GM12878 (cell line): ENCODE data around the gene FN1. TPM values are rescaled to one million over a fixed set of nuclear protein-coding genes. Genes with fewer than 3 reads are reported as not detected.
A peak's percentile ranks its signal among the peaks of the same experiment; 100 is the strongest.

Source experiments
- ATAC-seq: fragments of 200-7000 bp; cut with Tn5 transposase; 3 replicates; pipeline ENCODE4 v1.9.1; 2020; ENCODE audit warnings: mild to moderate bottlenecking, moderate library complexity
- BruUV-seq: library from RNA; stranded (reverse); fragments of 400-500 nt; replicated peaks from 2 replicates; lab custom pipeline; 2021; lab: Mats Ljungman, UMichigan
- CTCF ChIA-PET: fragments of 300-600 bp; sonication (Branson Sonifier 250); formaldehyde crosslinking; extraction: SDS; loops from one replicate; lab custom pipeline; 2021; ENCODE audit warnings: inconsistent platforms; lab: Yijun Ruan, JAX
- POLR2A ChIA-PET: fragments of 350-600 bp; formaldehyde crosslinking; extraction: SDS; loops from one replicate; lab custom pipeline; 2021; ENCODE audit warnings: inconsistent platforms; lab: Charles Lee
- RAD21 ChIA-PET: fragments of 300-600 bp; sonication (Branson Sonifier 250); formaldehyde crosslinking; loops from one replicate; lab custom pipeline; 2023; ENCODE audit warnings: antibody characterized with exemption; ENCODE audit not compliant: unreplicated experiment; lab: Charles Lee
- SMC1A ChIA-PET: fragments of 300-600 bp; sonication (Branson Sonifier 250); formaldehyde crosslinking; loops from one replicate; lab custom pipeline; 2023; ENCODE audit not compliant: unreplicated experiment, uncharacterized antibody; lab: Charles Lee
- DNase-seq: peaks from one replicate; pipeline ENCODE4 v3.0.0-alpha.2; 2011; ENCODE audit warnings: low read depth, low spot score
- FAIRE-seq: peaks from 3 replicates; lab custom pipeline; 2011; peaks lifted over from hg19 to GRCh38; lab: Jason Lieb, UNC
- H2AFZ ChIP-seq: 2 replicates; pipeline ENCODE4 v1.6.0; 2011; ENCODE audit warnings: low read depth, low read length, control low read depth; ENCODE audit not compliant: control insufficient read depth
- H3K27ac ChIP-seq: 2 replicates; pipeline ENCODE4 v1.5.1; 2011; ENCODE audit warnings: control low read depth; ENCODE audit not compliant: control insufficient read depth, insufficient read depth
- H3K27me3 ChIP-seq, 2 experiments: replicated peaks in 1 of 2; 2 replicates each; pipeline versions ENCODE4 v1.6.0 to v1.6.1; 2011; ENCODE audit warnings: low read length in 1 of 2; ENCODE audit not compliant: control insufficient read depth in 2 of 2, insufficient read depth in 2 of 2
- H3K36me3 ChIP-seq, 2 experiments: 2 replicates each; pipeline ENCODE4 v1.5.1; 2011; ENCODE audit warnings: low read length in 1 of 2; ENCODE audit not compliant: control insufficient read depth in 2 of 2, insufficient read depth in 2 of 2
- H3K4me1 ChIP-seq: 2 replicates; pipeline ENCODE4 v1.6.1; 2011; ENCODE audit warnings: mild to moderate bottlenecking, low read length, moderate library complexity, mixed read lengths; ENCODE audit not compliant: control insufficient read depth, insufficient read depth
- H3K4me2 ChIP-seq: 2 replicates; pipeline ENCODE4 v1.6.0; 2011; ENCODE audit warnings: control low read depth; ENCODE audit not compliant: control insufficient read depth, insufficient read depth
- H3K4me3 ChIP-seq: fragments of 200-600 bp; sonication (generic); 2 replicates; pipeline ENCODE4 v1.5.1; 2016
- H3K79me2 ChIP-seq: 2 replicates; pipeline ENCODE4 v1.6.0; 2011; ENCODE audit warnings: low read length; ENCODE audit not compliant: control insufficient read depth, insufficient read depth
- H3K9ac ChIP-seq: 2 replicates; pipeline ENCODE4 v1.8.0; 2011; ENCODE audit warnings: low read length, control low read depth, mixed read lengths; ENCODE audit not compliant: control insufficient read depth, insufficient read depth
- H3K9me3 ChIP-seq: replicated peaks from 3 replicates; pipeline ENCODE4 v1.5.1; 2011; ENCODE audit warnings: mild to moderate bottlenecking, low read length; ENCODE audit not compliant: control insufficient read depth, insufficient read depth
- H4K20me1 ChIP-seq: 2 replicates; pipeline ENCODE4 v1.6.0; 2011; ENCODE audit not compliant: control insufficient read depth, insufficient read depth
- BCLAF1 ChIP-seq: fragments of 450-650 bp; IDR thresholded peaks from 2 replicates; pipeline ENCODE4 v1.6.1; 2017; ENCODE audit warnings: antibody characterized with exemption, mild to moderate bottlenecking, moderate library complexity
- ETV6 ChIP-seq, 2 experiments: fragments of 450-650 bp in 1 of 2; IDR thresholded peaks in 1 of 2; conservative IDR thresholded peaks in 1 of 2; 2 replicates each; pipeline ENCODE4 v1.6.1; 2014; ENCODE audit warnings: antibody characterized with exemption in 1 of 2, borderline replicate concordance in 1 of 2, low read depth in 1 of 2, mild to moderate bottlenecking in 1 of 2, moderate library complexity in 1 of 2
- HDAC2 ChIP-seq: fragments of 200-600 bp; sonication (generic); IDR thresholded peaks from 2 replicates; pipeline ENCODE4 v1.6.1; 2017
- IKZF2 ChIP-seq, 2 experiments: fragments of 450-650 bp; IDR thresholded peaks; 2 replicates each; pipeline ENCODE4 v1.6.1; 2017; ENCODE audit warnings: mild to moderate bottlenecking in 2 of 2, moderate library complexity in 2 of 2
- MTA2 ChIP-seq: fragments of 450-650 bp; IDR thresholded peaks from 2 replicates; pipeline ENCODE4 v1.6.1; 2016; ENCODE audit warnings: low read depth, mild to moderate bottlenecking, moderate library complexity
- NBN ChIP-seq: fragments of 450-650 bp; IDR thresholded peaks from 2 replicates; pipeline ENCODE4 v1.6.1; 2016
- POLR2AphosphoS5 ChIP-seq: IDR thresholded peaks from 2 replicates; pipeline ENCODE4 v1.6.1; 2011; ENCODE audit warnings: mild to moderate bottlenecking, low read length, inconsistent platforms
- PRDM15 ChIP-seq: fragments of 450-650 bp; formaldehyde crosslinking; IDR thresholded peaks from 2 replicates; pipeline ENCODE4 v1.4.0; 2020; ENCODE audit warnings: mild to moderate bottlenecking, moderate library complexity
- SMC3 ChIP-seq: IDR thresholded peaks from 2 replicates; pipeline ENCODE4 v1.6.1; 2011; ENCODE audit warnings: low read length, improper control_type of control experiment, borderline replicate concordance
- TARDBP ChIP-seq: IDR thresholded peaks from 2 replicates; pipeline ENCODE4 v1.6.1; 2016; ENCODE audit warnings: borderline replicate concordance
- TBL1XR1 ChIP-seq: IDR thresholded peaks from 2 replicates; pipeline ENCODE4 v1.6.1; 2012; ENCODE audit warnings: low read depth, low read length, improper control_type of control experiment
- TCF7 ChIP-seq: IDR thresholded peaks from 2 replicates; pipeline ENCODE4 v1.6.1; 2014; ENCODE audit warnings: antibody characterized with exemption, borderline replicate concordance
- ZNF384 ChIP-seq: IDR thresholded peaks from 2 replicates; pipeline ENCODE4 v1.6.1; 2012; ENCODE audit warnings: low read depth, mild to moderate bottlenecking, low read length, improper control_type of control experiment, borderline replicate concordance
- ZNF622 ChIP-seq: fragments of 450-650 bp; IDR thresholded peaks from 2 replicates; pipeline ENCODE4 v1.6.1; 2017; ENCODE audit warnings: mild to moderate bottlenecking, inconsistent platforms
- WGBS: methylation state at CpG from one replicate; pipeline ENCODE4 v1.1.6; 2016; ENCODE audit warnings: low lambda C conversion rate; ENCODE audit not compliant: insufficient replicate concordance, insufficient coverage; ENCODE audit errors: missing lambda C conversion rate; 5-methylcytosine and 5-hydroxymethylcytosine counted together
- in situ Hi-C: fragments of 300-500 bp; cut with MboI; formaldehyde crosslinking; loops from 9 replicates; pipeline ENCODE4 v1.14.3; 2018; ENCODE audit warnings: mixed read lengths
- intact Hi-C: fragments of 100-400 bp; cut with micrococcal nuclease; formaldehyde crosslinking; loops from one replicate; pipeline ENCODE4 v1.14.2; 2022; ENCODE audit not compliant: unreplicated experiment
- polyA plus RNA-seq, 11 experiments: library from polyadenylated mRNA; depleted of rRNA in 4 of 11; unstranded in 6 of 11; stranded (reverse) in 5 of 11; fragments of >200 nt; fragmentation: Nextera tagmentation in 4 of 11; fragmentation: Illumina TruSeq in 1 of 11; extraction: Ambion mirVana in 4 of 11; extraction: Trizol in 1 of 11; gene quantifications; 1 replicate in 1 of 11; 2 replicates in 10 of 11; pipeline versions ENCODE4 v1.2.1 to v1.2.3, GENCODE V29; 2011 to 2016; ENCODE audit warnings: inconsistent platforms in 2 of 11, missing spikeins in 2 of 11, low read depth in 1 of 11
- total RNA-seq, 4 experiments: library from RNA; depleted of rRNA in 3 of 4; stranded (reverse); fragments of >200 nt in 3 of 4; fragmentation: Illumina TruSeq in 1 of 4; extraction: Trizol in 1 of 4; gene quantifications; 2 replicates each; pipeline versions ENCODE4 v1.2.1 to v1.2.3, GENCODE V29; 2013 to 2021

Gene FN1
- total and polyA plus RNA-seq, 10 of the 15 experiments (the other 5 are each of a cell fraction or from before 2014, with no cell fraction given): 0.60 to 9.4 (median 1.5) TPM

GRCh38 chr2:215442401-215442787, 6.5 kb upstream of the FN1 start (continued):
- TF ChIP-seq BCLAF1 (no peak), ZNF622 (no peak), NBN (no peak), TBL1XR1 (no peak), TARDBP (no peak), SMC3 (no peak), IKZF2 (IDR thresholded peaks at IDR 0.05) (no peak), ZNF384 (no peak)

- FAIRE-seq (no peak), ATAC-seq (peak; percentile 25), DNase-seq (no peak)
- in situ Hi-C loops: no loop called here
- no peaks in the 10 kb centered on the region for H3K4me1 ChIP-seq
- BruUV-seq: no TSS peak
- SMC1A ChIA-PET: interaction anchor here (0.7 to 3.4 kb wide), 6 partner anchors 11 to 442 kb away, joined by 3 to 27 read pairs (median 4); no protein-coding TSS in a partner anchor
- H3K4me2 ChIP-seq: no peak overlapping the region
- H4K20me1 ChIP-seq: no peaks in the 10 kb centered on the region
- no peaks in the 10 kb centered on the region for H3K36me3 ChIP-seq
- POLR2A ChIA-PET: interaction anchor here (0.6 to 1.8 kb wide), 4 partner anchors 18 to 440 kb away, joined by 3 to 9 read pairs (median 4); no protein-coding TSS in a partner anchor
- intact Hi-C loops: no loop called here
- H3K9me3 ChIP-seq: no peaks in the 10 kb centered on the region
- no peaks in the 10 kb centered on the region for H3K79me2 ChIP-seq
- RAD21 ChIA-PET: interaction anchor here (0.6 to 1.5 kb wide), 3 partner anchors 32 to 489 kb away, joined by 3 to 4 read pairs (median 4); partner anchors contain the start of gene ATIC
- CTCF ChIA-PET: interaction anchor here (0.6 to 1.5 kb wide), 9 partner anchors 13 to 488 kb away, joined by 3 to 5 read pairs (median 3); no protein-coding TSS in a partner anchor
- H3K9ac ChIP-seq: no peak overlapping the region
- no peak overlapping the region for H3K27ac ChIP-seq
- peaks cover 0 to 4% of the 10 kb centered on the region in 2 experiments; a peak in 2 of 4 replicates for H3K27me3 ChIP-seq
- no peak overlapping the region for H3K4me3 ChIP-seq
- 52% methylated on average over 6 of the region's 6 CpGs for WGBS
- no peak overlapping the region for H2AFZ ChIP-seq
- TF ChIP-seq MTA2: no peak
- TF ChIP-seq POLR2AphosphoS5: no peak
- TF ChIP-seq TCF7: no peak
- TF ChIP-seq ETV6 (conservative IDR thresholded peaks at IDR 0.05 in 1 of 2, IDR thresholded peaks at IDR 0.05 in 1 of 2; ENCODE audit: borderline replicate concordance in 1 of 2, low read depth in 1 of 2): no peak
- no peak for TF ChIP-seq HDAC2
- TF ChIP-seq PRDM15: no peak
Measured at GRCh38 chr2:215441560-215442400, 5.9 kb upstream of the FN1 start.
